CD4-positive, CD25-positive, alpha-beta regulatory T cell (primary cell): Measurements from ENCODE around the gene MED12L. TPM values are rescaled to one million over a fixed set of nuclear protein-coding genes. Genes with fewer than 3 reads are reported as not detected.

ENCODE experiments used
- ATAC-seq, 2 donors: fragments of 150-1000 bp; cut with Tn5 transposase; one replicate each; pipeline ENCODE4 v1.10.0; 2021; ENCODE audit warnings: low read depth in 2 of 2, moderate number of reproducible peaks in 2 of 2, moderate library complexity in 1 of 2
- DNase-seq, 3 donors: peaks; one replicate each; pipeline versions ENCODE4 v3.0.0 to v3.0.0-alpha.2; 2012 to 2022; ENCODE audit warnings: mixed read lengths in 1 of 3
- H3K27ac ChIP-seq: one replicate; pipeline ENCODE4 v1.7.0; 2013; ENCODE audit warnings: mild to moderate bottlenecking, low read length; ENCODE audit not compliant: insufficient read depth, poor library complexity, severe bottlenecking
- H3K27me3 ChIP-seq: one replicate; pipeline ENCODE4 v1.7.0; 2013; ENCODE audit warnings: low read length; ENCODE audit not compliant: control insufficient read depth, insufficient read depth
- H3K36me3 ChIP-seq: one replicate; pipeline ENCODE4 v1.7.0; 2013; ENCODE audit warnings: mild to moderate bottlenecking, low read length, moderate library complexity; ENCODE audit not compliant: control insufficient read depth, insufficient read depth
- H3K4me1 ChIP-seq: 2 replicates; pipeline ENCODE4 v1.7.0; 2013; ENCODE audit warnings: mild to moderate bottlenecking, low read length; ENCODE audit not compliant: insufficient read depth, control insufficient read depth, poor library complexity, severe bottlenecking
- H3K4me3 ChIP-seq: one replicate; pipeline ENCODE4 v1.7.0; 2013; ENCODE audit warnings: low read depth, mild to moderate bottlenecking, low read length, moderate library complexity
- H3K9me3 ChIP-seq, 2 experiments: 1 replicate in 1 of 2; 2 replicates in 1 of 2; pipeline ENCODE4 v1.7.0; 2013; ENCODE audit warnings: low read length in 2 of 2, mild to moderate bottlenecking in 1 of 2, moderate library complexity in 1 of 2; ENCODE audit not compliant: control insufficient read depth in 2 of 2
- H3K27ac Mint-ChIP-seq, 3 donors: one replicate each; pipeline ENCODE4 v1.8.0; 2020 to 2022; ENCODE audit warnings: mild to moderate bottlenecking in 3 of 3, mixed read lengths in 3 of 3, moderate library complexity in 2 of 3
- H3K27me3 Mint-ChIP-seq: one replicate; pipeline ENCODE4 v1.8.0; 2022; ENCODE audit warnings: mild to moderate bottlenecking, mixed read lengths
- H3K36me3 Mint-ChIP-seq: one replicate; pipeline ENCODE4 v1.8.0; 2020; ENCODE audit warnings: mixed read lengths
- H3K4me1 Mint-ChIP-seq, 4 donors: one replicate each; pipeline ENCODE4 v1.8.0; 2020 to 2022; ENCODE audit warnings: mixed read lengths in 4 of 4, mild to moderate bottlenecking in 1 of 4
- H3K4me3 Mint-ChIP-seq, 4 donors: one replicate each; pipeline ENCODE4 v1.8.0; 2020 to 2022; ENCODE audit warnings: mild to moderate bottlenecking in 4 of 4, mixed read lengths in 4 of 4, moderate library complexity in 3 of 4
- H3K9me3 Mint-ChIP-seq, 7 donors: one replicate each; pipeline ENCODE4 v1.8.0; 2020 to 2022; ENCODE audit warnings: mixed read lengths in 7 of 7, mild to moderate bottlenecking in 3 of 7, moderate library complexity in 2 of 7
- polyA plus RNA-seq, 4 donors: library from polyadenylated mRNA; unstranded; fragments of 300-500 nt; fragmentation: Illumina TruSeq; gene quantifications; one replicate each; pipeline ENCODE4 v1.2.3, GENCODE V29; 2021
- total RNA-seq: library from RNA; stranded (reverse); gene quantifications from one replicate; pipeline ENCODE4 v1.2.3, GENCODE V29; 2022

MED12L gene
- total and polyA plus RNA-seq, 5 donors from 2014 or later, result 2.7 TPM; not detected in 4

- no peaks in the 10 kb centered on the region for H3K36me3 Mint-ChIP-seq
- H3K9me3 Mint-ChIP-seq, result no peaks in the 10 kb centered on the region
- Histone ChIP-seq H3K27me3 (no peaks in the 10 kb centered on the region), H3K4me3 (no peak overlapping the region), H3K4me1 (no peaks in the 10 kb centered on the region), H3K36me3 (no peaks in the 10 kb centered on the region), H3K9me3 (no peaks in the 10 kb centered on the region), H3K27ac (no peak overlapping the region)
- H3K4me1 Mint-ChIP-seq, result no peaks in the 10 kb centered on the region
- H3K27ac Mint-ChIP-seq, result no peak overlapping the region
- H3K4me3 Mint-ChIP-seq, result no peak overlapping the region
- ATAC-seq (no peak), DNase-seq (no peak)
- peaks cover 4% of the 10 kb centered on the region for H3K27me3 Mint-ChIP-seq
Measured at GRCh38 chr3:151357463-151357850, 272.0 kb downstream of the MED12L start.

- H3K9me3 ChIP-seq, result no peaks in the 10 kb centered on the region
- H3K27me3 ChIP-seq, result no peaks in the 10 kb centered on the region
- Mint-ChIP-seq H3K4me1 (no peaks in the 10 kb centered on the region), H3K4me3 (no peak overlapping the region), H3K36me3 (no peaks in the 10 kb centered on the region), H3K9me3 (peaks cover 0 to 2% (median 0%) of the 10 kb centered on the region in 7 donors), H3K27me3 (peaks cover 13% of the 10 kb centered on the region), H3K27ac (no peak overlapping the region)
- H3K4me3 ChIP-seq, result no peak overlapping the region
- no peaks in the 10 kb centered on the region for H3K4me1 ChIP-seq
- ATAC-seq, result no peak
- H3K27ac ChIP-seq, result no peak overlapping the region
- no peaks in the 10 kb centered on the region for H3K36me3 ChIP-seq
- no peak for DNase-seq
Measured at GRCh38 chr3:151362751-151363174, 277.3 kb downstream of the MED12L start.

- Mint-ChIP-seq H3K27me3 (peaks cover 13% of the 10 kb centered on the region), H3K36me3 (no peaks in the 10 kb centered on the region), H3K9me3 (peaks cover 0 to 2% (median 0%) of the 10 kb centered on the region in 7 donors), H3K4me1 (no peaks in the 10 kb centered on the region), H3K4me3 (no peak overlapping the region), H3K27ac (no peak overlapping the region)
- no peak for DNase-seq
- Histone ChIP-seq H3K36me3 (no peaks in the 10 kb centered on the region), H3K27me3 (no peaks in the 10 kb centered on the region), H3K4me3 (no peak overlapping the region), H3K4me1 (no peaks in the 10 kb centered on the region), H3K27ac (no peak overlapping the region), H3K9me3 (no peaks in the 10 kb centered on the region)
- no peak for ATAC-seq
Measured at GRCh38 chr3:151366993-151367392, 281.5 kb downstream of the MED12L start.

GRCh38 chr3:151367448-151367847 lies 282.0 kb downstream of the MED12L start:
- H3K4me1 Mint-ChIP-seq, result no peaks in the 10 kb centered on the region
- no peak overlapping the region for H3K4me3 Mint-ChIP-seq
- H3K27me3 ChIP-seq, result no peaks in the 10 kb centered on the region
- no peaks in the 10 kb centered on the region for H3K9me3 ChIP-seq
- H3K27ac ChIP-seq, result no peak overlapping the region
- peaks cover 0 to 2% (median 0%) of the 10 kb centered on the region in 7 donors for H3K9me3 Mint-ChIP-seq
- H3K4me3 ChIP-seq, result no peak overlapping the region
- peaks cover 13% of the 10 kb centered on the region for H3K27me3 Mint-ChIP-seq
- H3K27ac Mint-ChIP-seq, result no peak overlapping the region
- H3K4me1 ChIP-seq, result no peaks in the 10 kb centered on the region
- ATAC-seq, result no peak
- no peaks in the 10 kb centered on the region for H3K36me3 Mint-ChIP-seq
- DNase-seq, result no peak
- H3K36me3 ChIP-seq, result no peaks in the 10 kb centered on the region

GRCh38 chr3:151371526-151371925 lies 286.1 kb downstream of the MED12L start:
- peaks cover 4% of the 10 kb centered on the region for H3K27me3 Mint-ChIP-seq
- no peak overlapping the region for H3K27ac ChIP-seq
- ATAC-seq (no peak), DNase-seq (no peak)
- peaks cover 0 to 1% (median 0%) of the 10 kb centered on the region in 7 donors for H3K9me3 Mint-ChIP-seq
- H3K27ac Mint-ChIP-seq, result no peak overlapping the region
- H3K4me3 ChIP-seq, result no peak overlapping the region
- no peaks in the 10 kb centered on the region for H3K4me1 Mint-ChIP-seq
- H3K9me3 ChIP-seq, result no peaks in the 10 kb centered on the region
- H3K4me1 ChIP-seq, result no peaks in the 10 kb centered on the region
- H3K4me3 Mint-ChIP-seq, result no peak overlapping the region
- no peaks in the 10 kb centered on the region for H3K36me3 Mint-ChIP-seq
- H3K36me3 ChIP-seq, result no peaks in the 10 kb centered on the region
- no peaks in the 10 kb centered on the region for H3K27me3 ChIP-seq

- Mint-ChIP-seq H3K9me3 (no peaks in the 10 kb centered on the region), H3K4me1 (no peaks in the 10 kb centered on the region), H3K36me3 (no peaks in the 10 kb centered on the region), H3K4me3 (no peak overlapping the region), H3K27ac (no peak overlapping the region), H3K27me3 (peaks cover 4% of the 10 kb centered on the region)
- DNase-seq (no peak), ATAC-seq (no peak)
- H3K4me3 ChIP-seq, result no peak overlapping the region
- H3K36me3 ChIP-seq, result no peaks in the 10 kb centered on the region
- H3K9me3 ChIP-seq, result no peaks in the 10 kb centered on the region
- H3K4me1 ChIP-seq, result no peaks in the 10 kb centered on the region
- no peak overlapping the region for H3K27ac ChIP-seq
- no peaks in the 10 kb centered on the region for H3K27me3 ChIP-seq
Measured at GRCh38 chr3:151372063-151372820, 286.8 kb downstream of the MED12L start.

GRCh38 chr3:151377768-151378385 lies 292.4 kb downstream of the MED12L start:
- H3K9me3 ChIP-seq, result no peaks in the 10 kb centered on the region
- no peaks in the 10 kb centered on the region for H3K27me3 Mint-ChIP-seq
- H3K27ac Mint-ChIP-seq, result peak overlapping the region in 1 of 3 donors; percentile 69
- no peaks in the 10 kb centered on the region for H3K4me1 ChIP-seq
- no peaks in the 10 kb centered on the region for H3K36me3 Mint-ChIP-seq
- no peaks in the 10 kb centered on the region for H3K4me1 Mint-ChIP-seq
- H3K4me3 Mint-ChIP-seq, result no peak overlapping the region
- ATAC-seq (no peak), DNase-seq (no peak)
- no peak overlapping the region for H3K27ac ChIP-seq
- H3K4me3 ChIP-seq, result no peak overlapping the region
- H3K36me3 ChIP-seq, result no peaks in the 10 kb centered on the region
- H3K9me3 Mint-ChIP-seq, result no peaks in the 10 kb centered on the region
- H3K27me3 ChIP-seq, result no peaks in the 10 kb centered on the region
